Glomerular visceral epithelial cell (primary cell): ENCODE measurements around the gene ZNF23.

Experiments
- DNase-seq: peaks from one replicate; pipeline ENCODE4 v3.0.0-alpha.2; 2016; ENCODE audit errors: extremely low spot score

The ZNF23 gene

DNA sequence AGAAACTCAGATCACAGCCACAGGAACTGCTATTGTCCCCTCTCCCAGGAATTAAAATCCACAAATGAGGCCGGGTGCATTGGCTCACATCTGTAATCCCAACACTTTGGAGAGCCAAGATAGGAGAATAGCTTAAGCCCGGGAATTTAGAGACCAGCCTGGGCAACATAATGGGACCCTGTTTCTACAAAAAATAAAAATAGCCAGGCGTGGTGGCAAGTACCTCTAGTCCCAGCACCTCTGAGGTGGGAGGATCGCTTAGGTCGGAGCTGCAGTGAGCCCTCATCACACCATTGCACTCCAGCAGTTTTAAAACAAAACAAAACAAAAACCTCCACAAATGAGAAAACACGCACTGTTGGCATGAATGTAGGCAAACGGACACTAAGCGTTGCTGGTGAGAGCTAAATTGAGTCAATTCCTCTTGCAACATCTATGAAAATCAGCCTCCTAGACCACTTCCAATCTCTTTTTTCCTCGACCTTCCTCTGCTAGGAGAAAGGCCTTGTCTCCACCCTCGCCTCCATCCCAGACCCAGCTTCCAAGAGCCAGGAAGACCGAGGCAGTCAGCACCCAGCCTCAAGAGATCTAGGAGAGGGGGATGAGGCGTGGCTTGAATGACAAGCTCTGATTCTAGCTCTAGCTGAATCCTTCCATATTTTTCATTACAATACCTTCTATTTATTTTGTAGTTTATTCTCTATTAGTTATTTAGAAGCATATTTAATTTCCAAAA, 35.0 kb downstream of the ZNF23 start:
- no peak for DNase-seq

DNA sequence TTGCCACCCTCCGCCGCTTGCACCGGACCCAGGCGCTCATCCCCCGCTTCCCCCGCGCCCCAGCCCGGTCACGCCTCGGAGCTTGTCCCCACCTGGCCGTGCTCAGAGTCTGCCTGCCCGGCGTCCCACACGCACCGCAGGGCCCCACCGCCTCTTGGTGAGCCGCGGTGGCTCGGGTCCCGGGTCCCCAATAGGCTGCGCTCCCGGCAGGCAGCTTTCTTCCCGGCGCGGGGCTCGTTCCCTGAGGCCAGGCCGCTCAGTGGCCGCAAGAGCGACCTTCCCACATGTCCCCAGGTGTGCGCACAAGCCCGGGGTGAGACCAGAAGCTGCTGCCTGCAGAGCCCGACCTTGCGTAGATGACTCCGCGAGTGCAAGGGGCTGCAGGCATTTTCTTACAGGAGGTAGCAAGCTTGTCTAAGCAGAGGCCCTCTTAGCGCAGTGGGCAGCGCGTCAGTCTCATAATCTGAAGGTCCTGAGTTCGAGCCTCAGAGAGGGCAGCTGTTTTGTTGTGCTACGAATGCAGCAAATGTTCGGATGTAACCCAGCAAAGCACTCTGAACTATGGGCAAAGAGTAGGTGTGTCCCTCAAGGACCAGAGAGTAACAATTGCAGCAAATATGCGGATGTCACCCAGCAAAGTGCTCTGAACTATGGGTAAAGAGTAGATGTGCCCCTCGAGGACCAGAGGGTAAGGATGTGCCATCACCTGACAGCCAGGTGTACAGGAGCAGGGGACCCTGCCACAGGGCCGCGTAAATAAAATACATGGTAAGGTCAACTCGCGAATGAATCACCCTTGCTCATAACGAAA, 35.8 kb downstream of the ZNF23 start:
- peak; percentile 42 for DNase-seq

DNA sequence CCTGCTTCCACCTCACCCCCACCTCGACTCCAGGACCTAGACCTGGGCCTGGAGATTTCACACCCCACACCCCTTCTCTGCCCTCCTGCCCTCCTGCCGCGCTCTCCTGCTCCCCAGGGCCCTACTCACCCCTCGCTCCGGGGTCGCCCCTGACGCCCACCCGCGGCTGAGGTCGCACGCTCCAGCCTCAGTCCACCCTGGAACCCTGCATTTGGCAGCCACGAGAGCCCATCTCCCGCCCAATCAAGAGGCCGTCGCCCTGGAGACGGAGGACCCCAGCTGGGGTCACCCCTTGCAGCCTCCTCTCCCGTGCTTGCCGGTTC, 36.3 kb downstream of the ZNF23 start:
- no peak for DNase-seq

DNA sequence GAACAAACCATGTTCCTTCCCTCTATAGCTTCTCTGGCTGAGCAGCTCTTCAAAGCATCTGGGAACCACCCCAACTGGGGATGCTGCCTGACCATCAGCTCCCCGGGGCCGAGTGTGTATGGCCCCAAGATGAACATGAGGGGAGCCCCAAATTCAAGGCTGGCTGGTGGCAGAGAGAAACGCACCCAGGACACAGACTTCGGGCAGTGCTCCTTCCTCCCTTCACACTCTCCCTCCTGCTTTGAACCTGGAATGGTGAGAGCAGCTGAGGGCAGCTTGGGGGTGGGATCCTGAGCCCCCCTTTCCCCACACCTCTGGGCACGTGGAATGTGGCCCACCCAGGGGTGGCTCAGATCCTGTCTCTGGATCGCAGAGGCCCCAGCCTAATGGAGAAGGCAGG, 37.4 kb downstream of the ZNF23 start:
- no peak for DNase-seq

DNA sequence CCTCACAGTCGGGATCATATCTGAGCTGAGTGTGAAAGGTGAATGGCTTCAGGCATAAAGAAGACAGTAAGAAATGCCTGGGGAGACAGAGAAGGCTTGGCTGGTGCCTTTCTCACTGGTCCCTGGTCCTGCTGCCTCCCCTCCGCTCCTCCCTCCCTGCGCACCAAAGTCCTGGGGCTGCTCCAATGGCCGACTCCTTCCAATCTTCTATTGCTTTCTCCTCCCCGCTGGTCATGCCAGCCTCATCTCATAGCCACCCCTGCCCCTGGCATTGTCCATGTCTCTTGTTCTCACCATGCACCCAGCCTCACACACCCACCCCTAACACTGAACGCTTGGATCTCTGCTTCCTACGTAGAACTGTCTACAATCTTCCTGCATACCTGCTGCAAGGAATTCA, 38.2 kb downstream of the ZNF23 start:
- DNase-seq: no peak

DNA sequence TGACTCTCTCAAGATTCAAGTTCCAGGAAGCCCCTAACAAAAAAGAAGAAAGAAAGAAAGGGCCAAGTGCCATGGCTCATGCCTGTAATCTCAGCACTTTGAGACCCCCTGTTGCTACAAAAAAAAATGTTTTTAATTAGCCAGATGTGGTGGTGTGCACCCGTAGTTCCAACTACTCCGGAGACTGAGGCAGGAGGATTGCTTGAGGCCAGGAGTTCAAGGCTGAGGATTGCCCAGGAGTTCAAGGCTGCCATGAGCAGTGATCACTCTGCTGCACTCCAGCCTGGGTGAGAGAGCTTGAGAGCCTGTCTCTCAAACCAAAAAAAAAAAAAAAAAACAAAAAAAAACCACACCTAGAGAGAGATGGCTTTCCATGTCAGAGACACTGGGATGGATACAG, 39.0 kb downstream of the ZNF23 start:
- no peak for DNase-seq

DNA sequence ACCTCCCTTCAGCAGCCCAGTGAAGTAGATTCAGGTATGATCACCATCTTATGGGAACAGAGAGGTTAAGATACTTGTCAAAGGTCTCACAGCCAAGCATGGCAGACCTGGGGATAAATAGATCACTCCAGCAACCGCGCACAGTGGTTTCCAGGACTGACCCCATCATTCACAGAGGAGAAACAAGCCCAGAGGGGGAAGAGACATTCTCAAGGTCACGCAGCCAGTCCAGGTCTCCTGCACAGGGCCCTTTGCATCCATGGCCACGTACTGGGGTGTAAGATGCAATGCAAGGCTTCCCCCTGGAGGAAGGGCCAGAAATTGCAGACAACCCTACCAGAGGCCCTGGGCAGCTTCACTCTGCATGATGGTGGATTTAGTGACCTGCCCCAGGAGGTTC, 40.1 kb downstream of the ZNF23 start:
- peak; percentile 6 for DNase-seq

DNA sequence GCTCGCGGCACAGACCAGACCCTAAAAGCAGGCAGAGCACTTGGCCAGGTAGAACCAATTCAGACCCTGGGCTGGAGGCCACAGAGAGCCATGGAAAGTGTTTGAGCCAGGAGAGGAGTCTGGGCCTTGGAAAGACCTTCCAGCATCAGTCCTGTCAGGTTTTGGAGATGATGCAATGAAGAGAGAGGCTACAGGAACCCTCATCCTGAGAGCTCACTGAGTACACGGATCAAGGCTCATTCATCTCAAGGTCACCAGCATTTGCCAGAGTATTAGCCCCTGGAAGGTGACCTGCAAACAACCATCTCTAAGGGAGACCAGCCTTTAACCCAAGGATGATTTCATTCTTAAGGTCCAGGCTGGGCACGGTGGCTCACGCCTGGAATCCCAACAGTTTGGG, 48.0 kb downstream of the ZNF23 start:
- no peak for DNase-seq

DNA sequence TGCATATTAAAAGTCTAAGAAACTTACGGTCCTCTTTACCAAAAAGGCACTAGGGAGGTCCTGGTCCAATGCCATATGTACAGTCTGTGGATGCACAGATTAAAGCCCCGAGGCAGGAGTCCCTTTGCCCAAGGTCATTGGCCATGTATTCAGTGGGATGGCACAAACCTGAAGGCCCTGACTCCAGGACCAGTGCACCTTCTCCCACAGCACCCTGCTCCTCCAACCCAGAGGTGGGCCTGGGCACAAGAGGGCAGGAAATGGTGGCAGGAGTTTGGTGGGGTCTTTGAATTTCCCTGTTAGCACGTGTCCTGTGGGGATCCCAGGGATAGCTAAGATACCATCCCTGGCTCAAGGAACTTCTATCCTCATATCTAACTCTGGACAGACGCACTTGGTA, 48.7 kb downstream of the ZNF23 start:
- DNase-seq: no peak

DNA sequence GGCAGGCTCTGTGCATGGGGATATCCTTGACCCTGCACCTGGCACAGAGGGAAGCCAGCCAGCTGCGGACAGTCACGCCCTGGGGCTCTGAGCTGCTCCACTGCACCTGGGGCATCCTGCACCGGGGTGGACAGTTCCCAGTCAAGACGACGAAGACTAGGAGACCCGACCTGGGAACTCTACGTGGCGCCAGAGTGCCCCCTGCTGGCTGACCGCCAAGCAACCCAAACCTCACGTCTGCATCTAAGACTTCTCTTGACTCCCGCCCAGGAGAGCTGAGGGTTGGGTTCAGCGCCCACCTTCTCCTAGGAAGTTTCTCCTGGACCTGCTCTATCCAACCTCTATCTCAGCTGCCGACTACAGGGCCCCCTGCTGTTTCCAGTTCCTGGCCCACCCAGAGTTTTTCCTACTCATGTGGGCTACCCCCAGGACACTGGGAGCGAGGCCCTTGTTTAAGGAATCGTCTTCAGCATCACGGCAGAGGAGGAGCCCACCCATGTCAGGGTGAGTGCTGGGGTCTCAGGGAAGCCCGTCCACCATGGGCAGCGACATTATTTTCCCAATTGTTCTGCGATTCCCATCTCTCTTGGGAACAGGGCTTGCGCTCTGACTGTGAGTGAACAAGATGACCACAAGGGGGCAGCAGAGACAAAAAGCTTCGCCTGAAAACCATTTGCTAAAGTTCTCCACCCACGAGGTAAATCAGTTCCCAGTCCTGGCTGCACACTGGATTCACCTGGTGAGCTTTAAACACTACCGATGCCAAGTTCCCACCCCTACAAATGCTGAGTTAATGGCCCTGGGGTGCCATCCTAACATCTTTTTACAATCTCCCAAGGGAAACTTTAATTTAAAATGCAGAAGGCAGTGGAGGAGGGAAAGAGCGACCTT, 49.5 kb downstream of the ZNF23 start:
- peak; percentile 65 for DNase-seq

DNA sequence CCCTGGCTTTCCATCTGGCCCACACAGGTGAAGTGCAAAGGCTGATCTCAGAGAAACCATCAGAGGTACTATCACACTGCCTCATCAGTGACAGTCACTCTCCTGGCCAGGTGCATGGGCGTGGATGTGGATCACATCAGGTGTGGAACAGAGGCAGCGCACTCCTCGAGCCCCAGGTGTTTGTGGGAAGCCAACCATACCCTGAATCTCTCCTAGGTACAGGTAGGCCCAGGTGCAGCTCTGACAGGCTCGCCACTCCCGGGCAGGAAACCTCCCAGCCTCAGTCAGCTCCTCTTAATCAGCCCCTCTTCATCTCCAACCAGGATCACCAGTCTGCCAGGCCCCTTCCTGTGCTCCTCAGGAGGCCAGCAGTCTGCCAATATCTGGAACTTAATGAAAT, 51.9 kb downstream of the ZNF23 start:
- DNase-seq: no peak

DNA sequence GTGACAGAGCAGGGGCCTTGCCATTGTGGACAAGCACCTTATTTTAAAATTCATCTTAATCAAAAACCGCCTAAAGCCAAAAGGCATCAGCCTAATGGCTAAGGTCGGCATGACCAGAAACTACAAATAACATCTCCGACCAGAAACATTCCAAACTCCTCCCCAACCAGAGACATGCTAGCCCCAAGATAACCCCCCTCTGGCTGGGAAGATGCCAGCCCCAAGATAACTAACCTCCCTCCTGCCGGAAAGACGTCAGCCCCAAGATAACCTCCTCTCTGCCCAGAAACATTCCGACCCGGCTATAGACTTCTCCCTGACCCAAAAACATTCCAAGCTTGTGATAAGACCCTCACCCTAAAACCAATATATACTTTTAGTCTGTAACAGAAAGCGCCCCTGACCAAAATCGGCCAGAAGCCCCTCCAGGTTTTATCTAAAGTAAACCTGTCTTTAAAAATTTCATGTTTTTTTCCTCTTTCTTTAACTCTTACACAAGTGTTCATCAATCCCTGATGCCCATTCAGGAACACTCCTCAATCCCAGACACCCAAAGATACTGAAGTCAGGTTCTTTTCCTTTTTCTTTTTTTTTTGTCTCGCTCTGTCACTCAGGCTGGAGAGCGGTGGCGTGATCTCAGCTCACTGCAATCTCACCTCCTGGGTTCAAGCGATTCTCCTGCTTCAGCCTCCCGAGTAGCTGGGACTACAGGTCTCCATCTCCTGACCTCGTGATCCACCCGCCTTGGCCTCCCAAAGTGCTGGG, 52.9 kb downstream of the ZNF23 start:
- no peak for DNase-seq

DNA sequence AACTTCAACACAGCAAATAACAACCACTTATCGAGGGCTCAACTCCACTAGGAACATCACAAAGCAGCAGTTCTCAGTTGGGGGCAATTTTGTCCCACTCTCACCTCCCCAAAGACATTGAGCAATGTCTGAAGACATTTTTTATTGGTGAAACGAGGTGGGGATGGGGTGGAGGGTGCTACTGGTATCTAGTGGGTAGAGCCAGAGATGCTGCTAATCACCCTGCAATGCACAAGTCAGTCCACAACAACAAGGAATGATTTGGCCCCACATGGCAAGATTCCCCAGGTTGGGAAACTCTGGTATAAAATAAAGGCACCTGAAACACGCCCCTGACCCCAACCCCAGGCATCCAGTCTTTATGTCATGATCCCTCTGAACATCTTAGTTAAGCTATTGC, 53.5 kb downstream of the ZNF23 start:
- DNase-seq: no peak

DNA sequence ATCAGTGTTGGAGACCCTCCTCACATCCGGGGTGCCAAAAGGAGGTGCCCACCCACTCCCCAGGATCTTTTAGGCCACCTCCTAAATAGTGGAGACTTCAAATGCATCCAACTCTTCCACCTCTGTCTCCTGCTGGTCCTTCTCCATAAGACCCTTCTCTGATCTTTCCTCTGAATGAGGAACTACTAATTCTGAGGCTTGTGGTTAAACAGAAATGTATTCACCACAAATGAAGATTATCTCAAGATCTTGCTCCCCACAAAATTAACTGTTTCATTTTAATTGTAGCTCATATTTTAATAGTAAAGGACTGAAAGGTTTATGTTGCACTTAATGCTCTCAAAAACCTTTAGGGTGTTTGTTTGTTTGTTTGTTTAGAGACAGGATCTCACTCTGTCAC, 54.3 kb downstream of the ZNF23 start:
- DNase-seq: no peak

DNA sequence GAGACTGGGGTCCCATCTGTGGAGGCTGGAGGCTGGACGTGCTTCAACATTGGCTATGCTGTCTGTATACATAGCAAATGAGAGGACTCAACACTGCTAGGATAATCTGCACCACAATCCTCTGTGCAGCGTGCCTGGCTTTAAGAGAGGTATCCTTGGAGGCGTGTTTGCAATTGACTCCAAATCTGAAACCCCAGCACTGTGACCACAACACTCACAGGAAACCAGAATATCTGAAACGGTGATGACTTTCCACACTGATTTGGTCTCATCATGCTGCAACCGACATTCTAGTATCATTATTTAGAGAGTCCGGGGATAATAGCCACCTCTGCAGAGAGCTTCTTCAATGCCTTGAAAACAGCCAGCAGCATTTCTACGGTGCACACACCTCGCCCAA, 55.3 kb downstream of the ZNF23 start:
- no peak for DNase-seq

DNA sequence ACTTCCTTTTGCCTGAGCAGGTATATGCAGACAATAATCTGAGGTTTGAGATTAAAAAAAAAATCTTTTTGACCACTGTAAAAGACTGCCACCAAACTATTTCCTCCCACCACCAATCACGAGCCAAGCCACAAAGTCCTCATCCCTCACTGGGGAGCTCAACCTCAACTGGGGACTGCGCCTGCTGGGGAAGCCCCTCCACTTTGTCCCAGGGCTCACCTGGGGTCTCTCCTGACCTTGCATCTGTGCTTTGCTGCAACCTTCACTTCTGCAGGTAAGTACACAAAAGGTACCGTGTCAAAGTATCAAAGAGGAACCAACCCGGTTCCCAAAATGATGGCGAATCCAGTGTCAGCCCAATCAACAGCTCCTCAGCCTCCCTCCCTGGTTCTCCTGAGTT, 55.7 kb downstream of the ZNF23 start:
- no peak for DNase-seq

DNA sequence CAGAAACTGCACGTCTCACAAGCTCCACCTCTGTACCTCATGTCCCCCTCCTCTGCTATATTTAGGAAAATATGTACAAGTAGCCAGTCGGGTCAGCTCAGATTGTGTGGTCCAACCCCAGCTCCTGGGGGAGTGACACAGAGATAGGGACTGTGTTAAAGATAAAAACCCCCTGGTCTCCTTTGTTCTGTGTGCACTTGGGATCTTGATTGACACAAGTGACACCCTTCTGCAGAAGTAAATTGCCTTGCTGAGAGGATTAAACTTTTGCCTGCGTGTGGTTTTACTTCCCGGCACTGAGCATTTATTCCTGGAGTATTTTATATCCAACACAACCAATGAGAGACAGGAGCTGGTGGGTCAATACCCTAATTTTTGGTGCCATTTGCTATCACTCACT, 57.7 kb downstream of the ZNF23 start:
- DNase-seq: no peak

DNA sequence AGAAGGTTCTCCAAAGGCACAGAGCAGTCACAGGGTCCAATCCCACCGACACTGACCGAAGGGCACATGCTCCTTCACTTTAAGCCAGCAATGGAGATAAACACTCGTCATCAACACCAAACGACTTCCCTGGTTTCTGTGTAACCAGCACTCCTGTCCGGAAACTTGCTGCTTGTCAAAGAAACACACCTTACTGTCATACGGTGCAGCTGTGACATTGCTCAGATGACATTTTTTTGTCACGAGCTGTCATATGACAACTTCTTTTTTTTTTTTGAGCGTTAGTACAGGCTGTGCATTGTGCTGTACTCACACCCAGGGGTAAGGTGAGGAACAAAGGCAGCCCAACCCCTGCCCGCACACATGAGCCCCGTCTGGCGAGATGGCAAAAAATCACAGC, 59.4 kb downstream of the ZNF23 start:
- DNase-seq: no peak

DNA sequence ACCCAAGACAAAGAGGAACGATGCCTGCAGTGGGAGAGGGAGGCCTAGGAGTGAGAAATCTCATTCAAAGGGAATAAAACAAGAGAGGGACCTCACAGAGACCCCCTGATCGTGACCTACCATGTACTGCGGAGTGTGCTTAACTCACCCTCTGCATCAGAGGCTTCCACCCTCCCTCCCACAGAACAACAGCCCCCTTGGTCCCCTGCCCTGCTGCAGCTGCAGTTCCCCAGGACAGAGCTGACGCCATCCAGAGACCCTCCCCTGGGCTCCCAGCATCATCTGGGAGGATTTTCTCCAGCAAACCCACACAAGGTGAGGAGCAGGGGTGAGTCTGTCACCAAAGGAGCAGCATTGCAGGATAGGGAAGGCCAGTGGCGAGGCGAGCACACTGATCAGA, 60.0 kb downstream of the ZNF23 start:
- no peak for DNase-seq

DNA sequence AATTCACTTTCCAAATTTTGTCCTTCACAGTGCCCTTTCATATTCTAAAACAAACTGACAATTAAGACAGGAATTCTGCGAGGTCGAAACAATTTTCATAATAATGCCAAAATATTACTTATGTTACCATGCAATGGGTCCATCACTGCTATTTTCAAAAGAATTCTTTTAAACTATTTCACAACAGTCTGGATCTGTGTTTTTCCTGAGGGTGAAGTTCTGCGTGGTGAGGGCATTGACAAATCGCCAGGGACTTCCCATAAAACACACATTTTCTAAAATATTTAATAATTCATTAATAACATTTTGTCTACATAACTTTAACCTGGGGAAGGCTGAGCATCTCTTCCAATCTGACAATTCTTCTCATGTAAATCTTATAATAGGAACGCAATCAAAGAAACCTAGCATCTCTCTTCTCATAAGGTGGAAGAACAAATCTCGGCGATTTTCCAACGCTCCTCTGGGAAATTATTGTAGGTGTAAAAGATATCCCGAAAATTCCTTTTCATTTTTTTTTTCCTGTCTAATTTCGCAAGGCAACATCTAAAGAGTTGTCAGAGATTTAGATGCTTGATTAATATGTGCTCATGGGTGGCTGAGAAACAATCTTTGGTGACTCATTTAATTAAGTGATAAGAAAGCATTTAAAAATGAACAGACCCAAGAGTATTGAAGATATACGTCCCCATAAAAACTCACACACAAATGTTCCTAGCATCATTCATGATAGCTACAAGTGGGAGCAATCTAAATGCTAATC, 62.1 kb downstream of the ZNF23 start:
- no peak for DNase-seq
